ENCODE data around the gene WDR35. TPM values are rescaled to one million over a fixed set of nuclear protein-coding genes. Genes with fewer than 3 reads are reported as not detected.

The WDR35 gene
- total and polyA plus RNA-seq, 4 donors: 0.97 to 3.8 (median 1.6) TPM

- Histone ChIP-seq H3K4me1 (ENCODE audit: control insufficient read depth in 4 of 4, insufficient read depth in 4 of 4, low read length in 3 of 4) (peaks cover 4 to 16% (median 12%) of the 10 kb centered on the region in 4 donors), H3K36me3 (ENCODE audit: control insufficient read depth in 4 of 4, insufficient read depth in 3 of 4, low read depth in 1 of 4, low read length in 3 of 4) (no peaks in the 10 kb centered on the region), H3K27ac (ENCODE audit: low read depth in 1 of 2, low read length in 2 of 2) (no peak overlapping the region), H3K4me3 (ENCODE audit: low read depth in 1 of 3, low read length in 3 of 3) (no peak overlapping the region), H3K9ac (ENCODE audit: low read depth in 1 of 2, low read length in 2 of 2) (no peak overlapping the region), H3K9me3 (ENCODE audit: control insufficient read depth in 4 of 4, low read length in 3 of 4) (no peaks in the 10 kb centered on the region), H3K27me3 (ENCODE audit: control insufficient read depth in 4 of 4, insufficient read depth in 4 of 4, low read length in 3 of 4) (peaks cover 0 to 4% (median 0%) of the 10 kb centered on the region in 4 donors)
- 88% methylated on average over 2 of the region's 2 CpGs for WGBS
- no peak for DNase-seq (ENCODE audit: low spot score)
- TF ChIP-seq EGR1 (IDR thresholded peaks at IDR 0.05; ENCODE audit: low read depth in 2 of 2) (no peak), ATF3 (IDR thresholded peaks at IDR 0.05) (no peak), JUND (IDR thresholded peaks at IDR 0.05) (no peak), CTCF (IDR thresholded peaks at IDR 0.05; ENCODE audit: low read depth, low read length, missing input control) (no peak), TAF1 (conservative IDR thresholded peaks at IDR 0.05) (no peak), GABPA (IDR thresholded peaks at IDR 0.05 in 1 of 2, conservative IDR thresholded peaks at IDR 0.05 in 1 of 2) (no peak), FOXA1 (IDR thresholded peaks at IDR 0.05) (no peak), SP1 (IDR thresholded peaks at IDR 0.05) (no peak), REST (IDR thresholded peaks at IDR 0.05) (no peak), YY1 (IDR thresholded peaks at IDR 0.05) (no peak)
- TF ChIP-seq, protein P1, sequence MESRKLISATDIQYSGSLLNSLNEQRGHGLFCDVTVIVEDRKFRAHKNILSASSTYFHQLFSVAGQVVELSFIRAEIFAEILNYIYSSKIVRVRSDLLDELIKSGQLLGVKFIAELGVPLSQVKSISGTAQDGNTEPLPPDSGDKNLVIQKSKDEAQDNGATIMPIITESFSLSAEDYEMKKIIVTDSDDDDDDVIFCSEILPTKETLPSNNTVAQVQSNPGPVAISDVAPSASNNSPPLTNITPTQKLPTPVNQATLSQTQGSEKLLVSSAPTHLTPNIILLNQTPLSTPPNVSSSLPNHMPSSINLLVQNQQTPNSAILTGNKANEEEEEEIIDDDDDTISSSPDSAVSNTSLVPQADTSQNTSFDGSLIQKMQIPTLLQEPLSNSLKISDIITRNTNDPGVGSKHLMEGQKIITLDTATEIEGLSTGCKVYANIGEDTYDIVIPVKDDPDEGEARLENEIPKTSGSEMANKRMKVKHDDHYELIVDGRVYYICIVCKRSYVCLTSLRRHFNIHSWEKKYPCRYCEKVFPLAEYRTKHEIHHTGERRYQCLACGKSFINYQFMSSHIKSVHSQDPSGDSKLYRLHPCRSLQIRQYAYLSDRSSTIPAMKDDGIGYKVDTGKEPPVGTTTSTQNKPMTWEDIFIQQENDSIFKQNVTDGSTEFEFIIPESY (IDR thresholded peaks at IDR 0.05): no peak
These were observed 1.3 kb downstream of the WDR35 start for GRCh38 chr2:19988600-19988999.

DNA sequence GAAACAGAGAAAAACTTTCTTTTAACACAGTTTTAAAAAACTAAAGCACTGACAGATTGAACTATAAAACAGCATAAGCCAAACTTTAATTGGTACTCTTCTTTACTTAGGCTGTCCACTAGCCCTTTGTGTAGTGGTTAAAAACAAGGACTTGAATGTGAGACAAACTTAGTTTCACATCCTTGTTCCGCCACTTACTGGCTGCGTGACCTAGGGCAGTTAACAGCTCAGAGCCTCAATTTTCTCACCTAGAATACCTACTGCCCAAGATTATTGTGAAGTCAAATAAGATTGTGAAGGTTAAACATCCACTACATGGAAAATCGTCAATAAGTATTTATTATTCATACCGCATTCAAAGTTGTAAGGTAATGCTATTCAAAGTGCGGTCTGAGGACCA, 2.0 kb downstream of the WDR35 start:
- peaks cover 4 to 16% (median 12%) of the 10 kb centered on the region in 4 donors for H3K4me1 ChIP-seq (ENCODE audit: control insufficient read depth in 4 of 4, insufficient read depth in 4 of 4, low read length in 3 of 4)
- peaks cover 0 to 4% (median 0%) of the 10 kb centered on the region in 4 donors for H3K27me3 ChIP-seq (ENCODE audit: control insufficient read depth in 4 of 4, insufficient read depth in 4 of 4, low read length in 3 of 4)
- H3K27ac ChIP-seq (ENCODE audit: low read depth in 1 of 2, low read length in 2 of 2): no peak overlapping the region
- H3K4me3 ChIP-seq (ENCODE audit: low read depth in 1 of 3, low read length in 3 of 3): no peak overlapping the region
- H3K9ac ChIP-seq (ENCODE audit: low read depth in 1 of 2, low read length in 2 of 2): no peak overlapping the region
- no peaks in the 10 kb centered on the region for H3K9me3 ChIP-seq (ENCODE audit: control insufficient read depth in 4 of 4, low read length in 3 of 4)
- TF ChIP-seq, protein P2, sequence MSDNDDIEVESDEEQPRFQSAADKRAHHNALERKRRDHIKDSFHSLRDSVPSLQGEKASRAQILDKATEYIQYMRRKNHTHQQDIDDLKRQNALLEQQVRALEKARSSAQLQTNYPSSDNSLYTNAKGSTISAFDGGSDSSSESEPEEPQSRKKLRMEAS (IDR thresholded peaks at IDR 0.05): no peak
- TF ChIP-seq REST (IDR thresholded peaks at IDR 0.05): no peak
- WGBS: 96% methylated on average over 5 of the region's 5 CpGs
- H3K36me3 ChIP-seq (ENCODE audit: control insufficient read depth in 4 of 4, insufficient read depth in 3 of 4, low read depth in 1 of 4, low read length in 3 of 4): no peaks in the 10 kb centered on the region
- DNase-seq (ENCODE audit: low spot score): no peak
